MM.1S (cell line): ENCODE results near the gene ATG2B.

ENCODE experiments used
- EZH2 ChIP-seq: fragments of 300-600 bp; sonication (generic); optimal IDR thresholded peaks from 2 replicates; pipeline ENCODE3; 2017; ENCODE audit warnings: low read depth, mild to moderate bottlenecking, antibody characterized with exemption, low read length, mixed read lengths
- EZH2phosphoT487 ChIP-seq: fragments of 300-600 bp; sonication (generic); IDR thresholded peaks from 2 replicates; pipeline ENCODE4 v1.6.1; 2018; ENCODE audit warnings: antibody characterized with exemption, low read length
- TF ChIP-seq, protein P1 (sequence below): fragments of 300-600 bp; sonication (generic); IDR thresholded peaks from 2 replicates; pipeline ENCODE4 v1.5.1; 2016; ENCODE audit warnings: antibody characterized with exemption, low read length, mixed read lengths

DNA sequence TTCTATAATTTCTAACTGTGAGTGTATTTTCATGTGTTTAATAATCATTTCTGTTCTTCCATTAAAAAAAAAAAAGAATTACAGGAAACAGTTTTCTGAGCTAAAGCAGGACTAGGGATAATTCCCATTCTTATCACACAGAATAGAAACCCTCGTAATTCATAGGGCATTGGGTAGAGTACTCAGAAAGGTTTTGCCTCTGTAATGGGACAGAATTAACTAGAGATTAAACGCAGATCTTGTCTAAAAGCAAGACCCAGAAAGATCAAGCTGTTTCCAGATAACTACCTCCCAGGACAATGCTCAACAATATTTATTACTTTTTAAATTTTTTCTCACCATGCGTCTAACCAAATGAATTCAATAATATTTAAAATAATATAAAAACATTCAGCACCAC is 10.4 kb upstream of the ATG2B start:
- TF ChIP-seq, protein P1, sequence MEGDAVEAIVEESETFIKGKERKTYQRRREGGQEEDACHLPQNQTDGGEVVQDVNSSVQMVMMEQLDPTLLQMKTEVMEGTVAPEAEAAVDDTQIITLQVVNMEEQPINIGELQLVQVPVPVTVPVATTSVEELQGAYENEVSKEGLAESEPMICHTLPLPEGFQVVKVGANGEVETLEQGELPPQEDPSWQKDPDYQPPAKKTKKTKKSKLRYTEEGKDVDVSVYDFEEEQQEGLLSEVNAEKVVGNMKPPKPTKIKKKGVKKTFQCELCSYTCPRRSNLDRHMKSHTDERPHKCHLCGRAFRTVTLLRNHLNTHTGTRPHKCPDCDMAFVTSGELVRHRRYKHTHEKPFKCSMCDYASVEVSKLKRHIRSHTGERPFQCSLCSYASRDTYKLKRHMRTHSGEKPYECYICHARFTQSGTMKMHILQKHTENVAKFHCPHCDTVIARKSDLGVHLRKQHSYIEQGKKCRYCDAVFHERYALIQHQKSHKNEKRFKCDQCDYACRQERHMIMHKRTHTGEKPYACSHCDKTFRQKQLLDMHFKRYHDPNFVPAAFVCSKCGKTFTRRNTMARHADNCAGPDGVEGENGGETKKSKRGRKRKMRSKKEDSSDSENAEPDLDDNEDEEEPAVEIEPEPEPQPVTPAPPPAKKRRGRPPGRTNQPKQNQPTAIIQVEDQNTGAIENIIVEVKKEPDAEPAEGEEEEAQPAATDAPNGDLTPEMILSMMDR = no peak
- TF ChIP-seq EZH2 (no peak), EZH2phosphoT487 (no peak)
